DMS79 treated with DMSO at 0.1 percent for 48 hours (cell line): Measurements from ENCODE around the gene MPZL3.
A peak's percentile ranks its signal among the peaks of the same experiment; 100 is the strongest.

Experiments used
- DNase-seq: peaks from one replicate; lab custom pipeline; 2025; lab: John Stamatoyannopoulos, UW

Gene MPZL3, protein sequence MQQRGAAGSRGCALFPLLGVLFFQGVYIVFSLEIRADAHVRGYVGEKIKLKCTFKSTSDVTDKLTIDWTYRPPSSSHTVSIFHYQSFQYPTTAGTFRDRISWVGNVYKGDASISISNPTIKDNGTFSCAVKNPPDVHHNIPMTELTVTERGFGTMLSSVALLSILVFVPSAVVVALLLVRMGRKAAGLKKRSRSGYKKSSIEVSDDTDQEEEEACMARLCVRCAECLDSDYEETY

DNA sequence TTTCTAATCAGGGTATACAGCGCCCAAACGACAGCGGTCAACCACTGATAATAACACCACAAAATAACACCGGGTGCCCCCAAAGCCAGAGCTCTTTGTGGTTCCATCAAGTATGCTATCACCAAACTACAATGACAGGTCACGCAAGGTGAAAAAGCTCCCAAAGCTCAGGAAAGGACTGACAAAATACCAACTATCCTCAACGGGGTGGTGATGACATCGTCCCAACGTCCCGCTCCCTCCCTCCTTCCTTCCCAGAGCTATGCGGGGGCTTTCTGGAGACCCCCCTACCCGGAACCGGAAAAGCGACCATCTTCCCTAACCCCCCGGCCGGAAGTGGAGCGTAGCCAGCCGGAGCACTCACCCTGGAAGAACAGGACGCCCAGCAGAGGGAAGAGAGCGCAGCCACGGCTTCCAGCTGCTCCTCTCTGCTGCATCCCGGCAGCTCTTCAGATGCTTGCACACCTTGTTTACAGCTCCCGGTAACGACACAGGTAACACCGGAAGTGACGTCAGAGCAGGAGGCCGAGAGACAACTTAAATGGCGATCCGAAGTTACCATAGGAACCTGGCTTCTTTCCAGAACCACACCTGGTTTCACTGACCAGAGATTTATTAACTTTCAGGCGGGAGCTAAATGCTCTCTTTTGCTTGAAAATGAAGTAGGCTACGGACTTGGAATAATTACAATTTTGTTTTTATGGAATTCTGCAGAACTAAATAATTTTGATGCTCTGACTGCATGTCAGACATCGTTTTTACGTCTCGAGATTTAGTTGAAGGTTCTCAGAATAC, at the start of gene MPZL3:
Gene MPZL3 (minus strand): TSS at position 508 of the 795 bp plus-strand sequence. CDS start 71 bp downstream, at position 437.
- peak; percentile 99 for DNase-seq

DNA sequence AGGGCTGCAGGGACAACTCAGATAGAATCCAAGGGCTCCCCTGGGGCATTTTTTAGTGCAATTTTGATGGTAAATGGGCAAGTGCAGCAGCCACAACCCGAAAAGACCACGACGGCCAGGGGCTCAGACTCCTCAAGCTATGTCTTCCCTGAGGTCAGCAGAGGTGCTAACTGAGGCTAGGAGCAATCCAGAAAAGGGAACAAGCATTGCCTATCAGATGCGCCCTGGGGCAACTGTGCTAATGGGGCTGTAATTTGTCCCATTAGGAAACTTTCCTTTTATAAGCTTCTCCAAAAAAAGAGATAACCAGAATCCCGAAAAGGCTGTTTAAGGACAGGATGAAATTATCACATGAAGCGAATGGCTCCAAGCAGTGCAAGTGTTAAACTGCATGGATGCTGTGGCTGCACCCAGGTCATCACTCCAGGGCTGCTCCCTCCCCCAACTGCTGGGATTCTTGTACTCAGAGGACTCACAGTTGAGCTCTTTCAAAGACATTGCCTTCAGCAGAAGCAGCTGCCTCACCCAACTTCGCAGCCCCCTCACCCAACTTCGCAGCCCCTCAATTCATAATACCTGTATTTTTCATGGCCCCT, 49.5 kb upstream of the MPZL3 start:
- DNase-seq, result no peak

DNA sequence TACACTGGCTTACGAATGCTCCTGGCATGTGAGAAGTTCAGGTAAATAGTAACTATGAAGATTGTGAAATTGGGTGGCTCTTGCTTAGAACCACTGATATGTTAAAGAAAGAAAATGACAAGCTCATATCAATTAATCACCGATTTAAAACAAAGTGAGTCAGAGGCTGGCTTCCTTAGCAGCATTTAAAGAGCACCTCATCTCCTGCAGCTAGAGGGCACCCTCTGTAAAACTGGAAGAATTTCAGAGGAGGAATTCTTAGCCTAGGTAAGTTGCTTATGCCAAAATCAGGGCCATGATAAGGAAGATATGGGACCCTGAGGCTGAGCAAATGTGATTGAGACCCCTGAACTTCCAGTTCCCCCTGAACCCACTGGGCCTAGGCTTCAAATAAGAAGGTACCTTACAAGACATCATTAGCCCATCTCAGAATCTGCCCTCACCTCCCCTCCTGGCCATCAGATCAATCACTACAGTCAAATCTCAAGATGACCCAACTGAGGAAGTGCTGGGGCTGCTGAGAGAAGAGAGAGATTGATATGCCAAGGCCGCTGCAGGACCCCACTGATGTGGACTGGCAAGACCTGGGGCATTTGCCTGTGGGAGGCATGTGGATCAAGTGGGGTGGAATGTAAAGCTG, 43.8 kb upstream of the MPZL3 start:
- DNase-seq, result no peak

DNA sequence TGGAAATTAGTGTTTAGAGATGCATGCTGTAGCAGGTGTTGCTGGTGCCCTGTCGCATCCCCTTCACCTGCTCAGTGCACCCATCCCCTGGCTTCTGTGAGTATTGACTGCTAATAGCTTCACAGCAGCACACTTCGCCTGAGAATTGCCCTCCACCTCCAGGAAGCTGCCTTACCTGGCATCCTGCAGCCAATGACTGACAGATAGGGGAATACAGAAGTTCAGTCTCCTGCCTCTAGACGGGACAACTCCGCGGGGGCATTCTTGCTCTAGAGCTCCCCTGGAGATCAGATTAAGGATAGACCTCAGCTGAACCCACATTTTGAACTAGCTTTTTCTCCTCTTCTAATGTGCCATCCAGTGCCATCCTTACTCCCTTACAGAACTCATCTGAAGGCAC, 43.0 kb upstream of the MPZL3 start:
- no peak for DNase-seq

DNA sequence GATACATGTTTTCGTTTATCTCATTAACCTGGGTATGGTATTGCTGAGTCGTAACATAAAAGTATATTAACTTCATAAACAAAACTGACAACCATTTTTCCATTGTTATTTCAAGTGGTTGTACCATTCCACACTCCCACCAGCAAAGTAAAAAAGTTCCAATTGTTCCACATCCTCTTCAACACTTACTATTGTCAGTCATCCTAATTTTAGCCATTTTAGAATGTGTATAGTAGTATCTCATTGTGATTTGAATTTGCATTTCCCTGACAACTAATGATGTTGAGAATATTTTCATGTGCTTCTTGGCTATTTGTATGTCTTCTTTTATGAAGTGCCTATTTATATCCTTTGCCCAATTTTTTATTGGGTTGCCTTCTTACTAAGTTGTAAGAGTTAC, 41.9 kb upstream of the MPZL3 start:
- no peak for DNase-seq

DNA sequence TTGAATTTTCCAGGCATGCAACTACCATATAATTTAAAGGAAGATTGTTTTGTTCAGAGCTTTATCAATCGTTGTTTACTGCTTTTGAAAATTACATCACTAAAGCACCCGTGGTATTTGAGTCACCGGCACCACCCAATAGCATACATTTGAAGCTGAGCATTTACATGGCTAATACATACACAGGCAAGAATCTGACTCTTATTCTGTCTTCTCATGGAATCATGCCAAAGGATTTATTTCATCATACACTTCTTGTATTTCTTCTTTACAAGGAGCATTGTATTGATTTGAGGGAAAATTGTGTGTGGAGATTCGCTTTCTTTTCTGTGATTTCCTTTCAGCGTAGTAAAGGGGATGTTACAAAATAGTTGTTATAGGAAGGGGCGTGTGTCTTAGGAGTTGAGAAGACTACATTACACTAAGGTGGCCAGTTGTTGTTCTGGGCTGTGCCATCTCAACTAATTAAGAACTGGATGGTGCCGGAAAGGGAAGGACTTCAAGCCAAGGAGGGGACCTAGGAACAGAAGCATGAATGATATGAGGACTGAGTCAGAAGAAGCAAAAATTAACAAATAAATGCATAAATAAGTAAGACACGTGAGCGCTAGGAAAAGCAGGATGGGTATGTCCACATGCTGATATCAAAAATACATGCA, 39.4 kb upstream of the MPZL3 start:
- DNase-seq, result no peak

DNA sequence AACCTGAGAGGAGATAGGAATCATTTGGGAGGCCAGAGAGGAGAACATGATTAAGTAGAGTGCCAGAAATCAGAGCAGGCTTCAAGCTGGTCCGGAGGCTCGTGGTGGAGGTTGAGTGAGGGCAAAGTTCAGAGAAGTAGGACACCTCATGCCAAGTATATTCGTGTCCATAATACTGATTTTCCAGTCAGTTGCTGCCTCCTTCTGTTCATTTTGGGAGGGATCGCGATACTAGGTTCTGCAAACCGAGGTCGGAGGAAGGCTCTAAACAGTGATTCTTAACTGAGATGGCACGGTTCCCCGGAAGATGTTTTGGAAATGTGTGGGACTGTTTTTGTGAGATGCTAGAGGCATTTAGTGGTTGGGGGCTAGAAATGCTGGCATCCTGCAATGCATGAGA, 38.8 kb upstream of the MPZL3 start:
- DNase-seq, result peak; percentile 14

DNA sequence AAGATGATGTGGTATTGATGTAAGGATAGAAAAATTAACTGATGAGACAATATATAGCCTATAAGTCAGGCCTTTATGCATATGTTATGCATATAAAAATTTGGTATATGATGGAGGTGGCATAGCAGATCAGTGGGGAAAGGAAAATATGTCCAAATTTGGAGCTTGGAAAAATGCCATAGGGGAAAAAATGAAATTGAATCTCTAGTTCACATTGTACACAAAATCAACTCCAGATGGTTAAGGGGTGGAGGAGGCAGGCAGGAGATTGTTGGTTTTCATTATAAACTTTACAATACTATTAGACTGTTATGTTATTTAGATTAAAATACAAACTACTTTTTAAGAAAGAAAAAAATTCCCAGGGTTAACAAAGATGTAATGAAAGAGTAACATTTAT, 37.2 kb upstream of the MPZL3 start:
- DNase-seq, result no peak

DNA sequence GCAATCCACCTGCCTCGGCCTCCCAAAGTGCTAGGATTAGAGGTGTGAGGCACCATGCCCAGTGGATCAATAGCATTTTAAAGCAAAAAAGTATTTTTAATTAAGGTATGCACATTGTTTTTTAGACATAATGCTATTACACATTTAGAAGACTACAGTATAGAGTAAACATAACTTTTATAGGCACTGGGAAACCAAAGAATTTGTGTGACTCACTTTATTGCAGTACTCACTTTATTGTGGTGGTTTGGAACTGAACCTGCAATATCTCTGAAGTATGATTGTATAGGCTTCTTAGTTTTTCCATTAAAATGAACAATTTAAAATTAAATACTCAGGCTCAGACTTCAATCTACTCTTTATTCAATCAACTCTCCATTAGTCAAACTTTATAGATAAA, 34.8 kb upstream of the MPZL3 start:
- no peak for DNase-seq

DNA sequence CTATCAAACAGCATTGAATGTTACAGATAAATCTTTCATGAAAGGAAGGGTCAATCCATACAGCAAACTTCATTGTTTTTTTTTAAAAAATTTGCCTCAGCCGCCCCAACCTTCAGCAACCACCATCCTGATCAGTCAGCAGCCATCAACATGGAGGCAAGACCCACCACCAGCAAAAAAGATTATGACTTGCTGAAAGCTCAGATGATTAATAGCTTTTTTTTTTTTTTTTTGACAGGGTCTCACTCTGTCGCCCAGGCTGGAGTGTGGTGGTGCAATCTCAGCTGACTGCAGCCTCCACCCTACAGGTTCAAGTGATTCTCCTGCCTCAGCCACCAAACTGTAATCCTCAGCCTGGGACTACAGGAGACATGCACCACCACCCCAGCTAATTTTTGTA, 34.4 kb upstream of the MPZL3 start:
- DNase-seq, result no peak

DNA sequence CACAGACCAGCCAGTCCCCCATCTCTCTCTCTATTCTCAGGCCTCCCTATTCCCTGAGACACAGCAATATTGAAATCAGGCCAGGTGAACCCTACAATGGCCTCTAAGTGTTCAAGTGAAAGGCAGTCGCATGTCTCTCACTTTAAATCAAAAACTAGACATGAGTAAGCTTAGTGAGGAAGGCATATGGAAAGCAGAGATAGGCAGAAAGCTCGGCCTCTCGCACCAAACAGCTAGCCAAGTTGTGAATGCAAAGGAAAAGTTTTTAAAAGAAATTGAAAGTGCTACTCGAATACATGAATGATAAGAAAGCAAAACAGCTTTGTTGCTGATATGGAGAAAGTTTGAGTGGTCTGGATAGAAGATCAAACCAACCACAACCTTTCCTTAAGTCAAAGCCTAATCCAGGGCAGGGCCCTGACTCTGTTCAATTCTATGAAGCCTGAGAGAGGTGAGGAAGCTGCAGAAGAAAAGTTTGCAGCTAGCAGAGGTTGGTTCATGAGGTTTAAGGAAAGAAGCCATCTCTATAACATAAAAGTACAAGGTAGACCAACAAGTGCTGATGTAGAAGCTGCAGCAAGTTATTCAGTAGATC, 31.7 kb upstream of the MPZL3 start:
- DNase-seq, result no peak

DNA sequence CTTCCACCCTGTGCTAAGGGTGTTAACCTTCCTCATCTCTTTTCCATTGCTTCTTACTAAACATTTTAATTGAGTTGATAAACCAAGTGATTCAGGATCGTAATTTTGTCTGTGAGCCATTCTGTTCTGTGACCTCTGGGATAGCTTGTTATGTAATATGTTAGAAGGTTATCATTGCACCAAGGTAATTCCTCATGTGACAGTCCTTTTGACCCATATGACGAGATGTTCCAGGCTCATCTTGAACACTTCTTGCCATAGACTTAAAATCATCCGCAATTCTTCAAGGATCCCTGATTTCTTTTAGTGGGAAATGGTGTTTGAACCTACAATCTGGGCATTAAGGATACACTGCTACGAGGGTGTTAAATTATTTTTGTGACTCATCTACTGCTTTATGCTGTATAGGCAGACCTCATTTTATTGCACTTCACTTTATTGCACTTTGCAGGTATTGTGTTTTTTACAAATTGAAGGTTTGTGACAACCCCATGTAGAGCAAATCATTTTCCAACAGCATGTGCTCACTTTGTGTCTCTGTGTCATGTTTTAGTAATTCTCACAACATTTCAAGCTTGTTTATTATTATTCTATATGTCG, 31.0 kb upstream of the MPZL3 start:
- no peak for DNase-seq

DNA sequence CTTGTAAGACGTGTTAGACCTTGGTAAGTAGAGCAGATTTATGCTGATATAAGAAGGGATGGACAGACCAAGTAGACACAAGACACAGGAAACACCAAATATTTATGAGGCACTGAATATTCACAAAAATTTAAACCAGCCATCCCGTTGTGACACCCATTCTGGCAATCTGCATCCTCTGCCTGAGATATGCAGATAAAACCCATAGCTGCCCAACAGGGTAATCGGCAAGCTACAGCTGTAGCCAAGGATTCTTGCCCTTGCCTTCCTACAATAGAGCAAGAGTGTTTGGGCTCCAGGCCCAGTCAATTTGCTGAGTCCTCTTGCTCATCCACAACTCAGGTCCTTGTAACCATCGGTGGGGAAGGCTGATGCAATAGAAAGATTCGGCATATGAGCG, 30.4 kb upstream of the MPZL3 start:
- no peak for DNase-seq

DNA sequence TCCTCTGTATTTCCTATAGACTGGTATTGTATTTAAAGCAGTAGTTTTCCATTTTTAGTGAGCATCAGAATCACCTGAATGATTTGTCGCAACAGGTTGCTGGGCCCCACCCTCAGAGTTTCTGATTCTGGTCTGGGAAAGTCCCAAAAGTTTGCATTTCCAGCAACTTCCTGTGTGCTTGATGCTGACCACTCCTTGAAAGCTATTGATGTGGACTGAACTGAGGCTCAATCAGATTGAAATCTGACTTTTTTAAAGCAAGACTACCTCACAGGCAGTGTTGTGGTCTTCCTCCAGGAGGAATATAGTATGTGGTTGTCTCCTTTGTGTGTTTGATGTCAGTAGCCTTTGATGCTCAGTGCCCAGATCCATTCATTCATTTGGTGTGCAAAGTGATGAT, 29.1 kb upstream of the MPZL3 start:
- no peak for DNase-seq

DNA sequence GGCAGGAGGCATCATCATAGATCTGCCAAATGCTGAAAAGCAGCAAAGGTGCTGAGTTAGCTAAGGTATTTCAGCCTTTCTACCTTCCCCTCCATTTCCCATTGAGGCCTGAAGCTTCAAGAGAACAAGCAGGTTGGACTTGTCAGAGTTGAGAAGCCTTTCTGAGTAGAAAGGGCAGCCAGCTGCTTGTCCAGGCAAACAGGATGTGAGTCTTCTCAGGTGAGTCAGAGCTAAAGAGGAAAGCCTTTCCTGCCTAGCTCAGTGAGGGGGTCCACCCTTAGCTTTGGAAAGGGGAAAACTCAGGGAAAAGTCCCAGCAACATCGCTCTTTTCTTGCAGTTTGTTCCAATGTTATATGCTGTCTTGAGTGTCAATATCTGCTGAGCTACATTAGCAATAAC, 25.1 kb upstream of the MPZL3 start:
- no peak for DNase-seq

DNA sequence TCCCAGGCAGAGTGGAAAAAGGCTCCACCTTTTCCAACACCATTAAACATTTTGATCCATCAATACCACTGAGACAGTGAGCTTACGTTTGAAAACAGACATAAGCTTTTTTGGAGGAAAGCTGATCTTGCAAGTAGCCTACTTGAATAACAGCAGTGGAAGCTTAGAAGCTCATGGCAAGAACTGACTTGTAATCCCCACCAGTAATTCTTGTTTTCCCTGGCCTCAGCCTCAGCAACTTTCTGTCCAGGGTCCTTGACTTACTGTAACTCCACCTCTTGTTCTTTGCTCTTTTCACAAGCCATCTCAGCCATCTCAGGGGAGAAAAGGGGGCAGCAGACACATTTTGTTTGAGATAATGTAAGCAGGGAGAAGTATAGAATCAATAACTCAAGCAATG, 24.3 kb upstream of the MPZL3 start:
- DNase-seq, result no peak

DNA sequence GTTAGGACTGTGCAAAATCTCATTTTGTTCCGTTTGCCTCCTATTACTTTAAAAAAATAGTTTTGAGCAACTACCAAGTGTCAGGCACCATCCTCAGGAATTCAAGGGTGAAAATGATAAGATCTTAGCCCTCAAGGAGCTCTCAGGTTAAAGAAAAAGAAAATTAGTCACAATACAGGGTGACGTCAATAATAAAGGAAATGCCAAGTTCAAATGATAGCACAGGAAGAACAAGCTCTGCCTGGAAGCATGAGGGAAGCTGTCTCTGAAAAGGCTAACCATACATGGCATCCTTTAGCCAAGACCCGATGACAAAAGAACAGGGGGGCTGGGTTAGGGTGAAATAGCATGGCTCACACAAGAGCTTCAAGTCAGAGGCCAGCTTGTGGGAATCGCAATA, 23.0 kb upstream of the MPZL3 start:
- no peak for DNase-seq

DNA sequence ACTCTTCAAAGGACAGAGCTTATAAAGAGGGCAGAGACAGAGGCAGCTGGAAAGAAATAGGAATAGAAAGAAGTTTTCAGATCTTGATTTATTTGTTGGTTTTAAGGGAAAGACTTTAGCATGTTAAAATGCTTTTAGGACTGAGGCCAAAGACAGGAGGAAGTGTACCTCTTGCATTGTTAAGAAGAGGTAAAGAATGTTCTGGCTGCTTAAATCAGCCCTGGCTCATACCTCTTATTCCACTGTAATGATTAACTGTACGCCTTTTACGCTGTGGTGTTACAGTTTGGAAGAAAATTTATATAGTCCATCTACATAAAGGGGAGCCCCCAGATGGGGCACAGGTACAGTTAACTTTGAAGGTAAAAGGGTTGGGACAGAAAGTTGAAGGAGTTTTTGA, 22.0 kb upstream of the MPZL3 start:
- DNase-seq, result no peak

DNA sequence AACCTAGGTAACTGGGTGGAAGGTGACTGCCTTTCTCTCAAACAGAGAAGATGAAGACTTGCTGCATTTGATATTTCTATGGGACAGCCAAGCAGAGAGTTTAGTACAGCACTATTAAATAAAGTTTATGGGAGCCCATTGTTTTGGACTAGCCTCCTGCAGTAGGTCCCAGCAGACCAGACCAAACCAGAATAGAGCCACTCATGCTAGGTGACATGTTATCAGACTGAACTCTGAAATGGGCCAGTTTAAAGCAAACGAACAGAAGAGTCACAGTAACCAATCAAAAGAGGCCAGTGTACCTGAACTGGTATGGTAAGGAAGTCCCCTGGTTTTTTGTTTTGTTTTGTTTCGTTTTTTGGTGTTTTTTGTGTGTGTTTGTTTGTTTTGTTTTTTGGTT, 19.8 kb upstream of the MPZL3 start:
- no peak for DNase-seq

DNA sequence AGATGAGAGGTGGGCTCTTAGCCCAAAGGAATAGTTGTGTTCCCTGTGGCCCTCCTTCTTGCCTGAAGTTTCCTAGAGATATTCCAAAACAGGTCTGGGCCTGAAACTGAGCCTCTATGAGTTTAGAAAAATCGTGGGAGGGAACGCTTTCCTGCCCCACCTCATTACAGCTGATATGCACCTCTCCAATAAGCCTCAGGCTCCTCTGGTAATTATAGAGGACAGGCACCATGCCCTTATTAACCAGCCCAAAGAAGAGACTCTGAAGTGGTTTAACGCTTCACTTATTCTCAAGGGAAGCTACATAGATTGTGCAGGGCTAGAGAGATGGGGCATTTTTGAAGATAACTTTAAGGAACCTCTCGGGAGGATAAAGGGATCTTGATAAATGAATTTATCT, 15.3 kb upstream of the MPZL3 start:
- peak; percentile 27 for DNase-seq

DNA sequence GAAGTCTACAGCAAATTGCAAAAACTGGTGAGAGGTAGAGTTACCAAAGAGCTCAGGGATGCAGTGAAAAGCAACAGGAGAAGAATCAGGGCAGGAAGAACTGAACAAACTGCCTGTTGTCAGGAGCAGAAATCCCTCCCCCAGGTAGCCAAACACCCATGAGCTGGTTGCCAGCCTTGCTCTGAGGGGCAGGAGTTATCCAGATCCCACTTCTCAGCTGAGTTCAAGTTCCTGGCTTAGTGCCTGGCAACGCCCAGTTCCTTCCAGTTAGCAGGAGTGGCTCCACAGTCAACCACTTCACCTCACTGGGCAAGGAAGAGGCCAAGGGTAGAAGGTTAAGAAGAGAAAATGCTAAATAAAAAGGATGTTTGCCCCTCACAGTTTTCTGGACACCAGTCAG, 13.8 kb upstream of the MPZL3 start:
- DNase-seq, result no peak
